Measurements from ENCODE around the gene SINHCAF. TPM values are rescaled to one million over a fixed set of nuclear protein-coding genes. Genes with fewer than 3 reads are reported as not detected.

SINHCAF gene
- total and polyA plus RNA-seq, 2 experiments from 2014 or later: 581 to 686 TPM

- no peak for TF ChIP-seq CREB1 (CRISPR knock-in tag; IDR thresholded peaks at IDR 0.05; ENCODE audit: low read depth)
- no peak for TF ChIP-seq EZH2 (IDR thresholded peaks at IDR 0.05; ENCODE audit: low read depth, unreplicated experiment)
- TF ChIP-seq ZNF114 (CRISPR knock-in tag; IDR thresholded peaks at IDR 0.05): no peak
These were observed 13.5 kb downstream of the SINHCAF start (continued) for GRCh38 chr12:31312431-31312830.

- Mint-ChIP-seq H3K27ac (no peak overlapping the region), H3K4me1 (peaks cover 79% of the 10 kb centered on the region), H3K27me3 (ENCODE audit: insufficient read depth, low read depth, poor library complexity) (peaks cover 12% of the 10 kb centered on the region), H3K9me3 (no peaks in the 10 kb centered on the region; the same call in 2 of the 3 replicates), H3K4me3 (no peak overlapping the region), H3K36me3 (ENCODE audit: low read depth) (peaks cover 57% of the 10 kb centered on the region)
- Histone ChIP-seq H3K27ac (ENCODE audit: low read depth) (no peak overlapping the region), H3K4me2 (no peak overlapping the region), H3K4me1 (ENCODE audit: insufficient read depth) (peaks cover 82% of the 10 kb centered on the region), H3K9me2 (ENCODE audit: insufficient read depth) (no peaks in the 10 kb centered on the region), H4K20me1 (replicated peaks; ENCODE audit: insufficient read depth) (peaks cover 97% of the 10 kb centered on the region), H3K27me3 (ENCODE audit: insufficient read depth) (no peaks in the 10 kb centered on the region), H3K79me2 (replicated peaks; ENCODE audit: insufficient read depth) (peaks cover 100% of the 10 kb centered on the region), H2AFZ (no peak overlapping the region), H3F3A (replicated peaks; ENCODE audit: low read depth) (peaks cover 8% of the 10 kb centered on the region; the same call in 1 of the 2 replicates), H3K36me3 (ENCODE audit: insufficient read depth) (no peaks in the 10 kb centered on the region), H3K4me3 (no peak overlapping the region)
- DNase-seq (ENCODE audit: low spot score): no peak
- ATAC-seq: no peak
- TF ChIP-seq CTCF (conservative IDR thresholded peaks at IDR 0.05; ENCODE audit: low read depth in 2 of 2) (no peak), POLR2AphosphoS5 (IDR thresholded peaks at IDR 0.05; ENCODE audit: low read depth) (no peak), REST (IDR thresholded peaks at IDR 0.05; ENCODE audit: unreplicated experiment) (no peak), JUNB (IDR thresholded peaks at IDR 0.05; ENCODE audit: unreplicated experiment) (no peak), EZH2phosphoT487 (IDR thresholded peaks at IDR 0.05; ENCODE audit: unreplicated experiment) (no peak), EZH2 (IDR thresholded peaks at IDR 0.05; ENCODE audit: low read depth, unreplicated experiment) (no peak), ZNF462 (CRISPR knock-in tag; IDR thresholded peaks at IDR 0.05) (no peak), CREB1 (CRISPR knock-in tag; IDR thresholded peaks at IDR 0.05; ENCODE audit: low read depth) (no peak), NANOG (IDR thresholded peaks at IDR 0.05; ENCODE audit: borderline replicate concordance) (no peak), ETS1 (IDR thresholded peaks at IDR 0.05) (no peak), ZNF331 (CRISPR knock-in tag; IDR thresholded peaks at IDR 0.05; ENCODE audit: low read depth) (no peak), STAT1 (IDR thresholded peaks at IDR 0.05; ENCODE audit: unreplicated experiment) (no peak)
These were observed 14.2 kb downstream of the SINHCAF start for GRCh38 chr12:31311634-31312258.
